SK-N-SH treated with all-trans-retinoic acid at 6 μM for 48 hours (cell line): ENCODE data around the gene NGEF.

Experiments
- ARNTL ChIP-seq: fragments of 450-650 bp; formaldehyde crosslinking; IDR thresholded peaks from 2 replicates; pipeline ENCODE4 v1.5.0; 2020; ENCODE audit warnings: low read depth, mild to moderate bottlenecking, moderate library complexity, borderline replicate concordance
- BACH2 ChIP-seq: fragments of 250-450 bp; sonication (Bioruptor Pico); IDR thresholded peaks from 2 replicates; pipeline ENCODE4 v1.9.0; 2021; ENCODE audit warnings: mild to moderate bottlenecking, borderline replicate concordance
- CSDC2 ChIP-seq: fragments of 250-450 bp; sonication (Bioruptor Pico); IDR thresholded peaks from 2 replicates; pipeline ENCODE4 v1.5.0; 2020; ENCODE audit warnings: mild to moderate bottlenecking, moderate library complexity
- ESRRG ChIP-seq: fragments of 250-450 bp; sonication (Bioruptor Pico); IDR thresholded peaks from 2 replicates; pipeline ENCODE4 v1.6.1; 2021; ENCODE audit warnings: mild to moderate bottlenecking
- OSR1 ChIP-seq: fragments of 250-450 bp; sonication (Bioruptor Pico); IDR thresholded peaks from 2 replicates; pipeline ENCODE4 v1.8.0; 2022; ENCODE audit warnings: moderate library complexity, mild to moderate bottlenecking, inconsistent platforms
- POU6F1 ChIP-seq: fragments of 250-450 bp; sonication (Bioruptor Pico); IDR thresholded peaks from 2 replicates; pipeline ENCODE4 v1.8.0; 2021; ENCODE audit warnings: low read depth, mild to moderate bottlenecking, moderate library complexity, borderline replicate concordance
- PPARA ChIP-seq: fragments of 250-450 bp; sonication (Bioruptor Pico); IDR thresholded peaks from 2 replicates; pipeline ENCODE4 v1.5.0; 2020; ENCODE audit warnings: mild to moderate bottlenecking, borderline replicate concordance
- TCF4 ChIP-seq: fragments of 250-450 bp; sonication (Bioruptor Pico); IDR thresholded peaks from 2 replicates; pipeline ENCODE4 v1.8.0; 2021; ENCODE audit warnings: mild to moderate bottlenecking, moderate library complexity, borderline replicate concordance
- ZC3H10 ChIP-seq: fragments of 250-450 bp; sonication (Bioruptor Pico); IDR thresholded peaks from 2 replicates; pipeline ENCODE4 v1.5.1; 2021; ENCODE audit warnings: mild to moderate bottlenecking, moderate library complexity
- ZFP3 ChIP-seq: fragments of 250-450 bp; sonication (Bioruptor Pico); IDR thresholded peaks from 2 replicates; pipeline ENCODE4 v1.5.0; 2020; ENCODE audit warnings: mild to moderate bottlenecking, moderate library complexity
- ZFP30 ChIP-seq: fragments of 450-650 bp; formaldehyde crosslinking; IDR thresholded peaks from 2 replicates; pipeline ENCODE4 v1.5.0; 2022; ENCODE audit warnings: mild to moderate bottlenecking, moderate library complexity
- ZNF70 ChIP-seq: fragments of 450-650 bp; formaldehyde crosslinking; IDR thresholded peaks from 2 replicates; pipeline ENCODE4 v1.5.0; 2020; ENCODE audit warnings: mild to moderate bottlenecking, moderate library complexity
- TF ChIP-seq, protein P1 (sequence below): fragments of 250-450 bp; sonication (Bioruptor Pico); IDR thresholded peaks from 2 replicates; pipeline ENCODE4 v1.8.0; 2020; ENCODE audit warnings: mild to moderate bottlenecking, moderate library complexity, borderline replicate concordance

DNA sequence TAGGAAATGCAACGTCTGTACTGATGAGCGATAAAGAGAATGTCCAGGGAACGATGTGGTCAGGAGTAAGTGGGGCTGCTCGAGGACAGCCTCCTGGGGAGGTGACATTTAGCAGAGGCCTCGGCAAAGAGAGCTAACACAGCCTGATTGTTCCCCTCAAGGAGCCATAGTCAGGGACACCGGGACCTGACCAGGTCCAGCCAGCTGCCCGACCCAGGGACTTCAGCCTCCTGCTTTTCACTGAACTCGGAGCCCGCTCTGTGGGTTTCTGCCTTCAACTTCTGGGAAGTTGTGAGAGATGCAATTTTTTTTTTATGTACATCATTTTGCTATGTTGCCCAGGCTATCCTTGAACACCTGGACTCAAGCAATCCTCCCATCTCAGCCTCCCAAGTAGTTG is 29.5 kb upstream of the NGEF start:
- TF ChIP-seq ARNTL (CRISPR knock-in tag) (no peak), ZFP30 (CRISPR knock-in tag) (no peak), TCF4 (CRISPR knock-in tag) (no peak), ZFP3 (no peak), ESRRG (CRISPR knock-in tag) (no peak), OSR1 (CRISPR knock-in tag) (no peak), PPARA (no peak), ZC3H10 (CRISPR knock-in tag) (no peak), ZNF70 (no peak), CSDC2 (no peak), POU6F1 (CRISPR knock-in tag) (no peak), BACH2 (CRISPR knock-in tag) (no peak)
- TF ChIP-seq, protein P1, sequence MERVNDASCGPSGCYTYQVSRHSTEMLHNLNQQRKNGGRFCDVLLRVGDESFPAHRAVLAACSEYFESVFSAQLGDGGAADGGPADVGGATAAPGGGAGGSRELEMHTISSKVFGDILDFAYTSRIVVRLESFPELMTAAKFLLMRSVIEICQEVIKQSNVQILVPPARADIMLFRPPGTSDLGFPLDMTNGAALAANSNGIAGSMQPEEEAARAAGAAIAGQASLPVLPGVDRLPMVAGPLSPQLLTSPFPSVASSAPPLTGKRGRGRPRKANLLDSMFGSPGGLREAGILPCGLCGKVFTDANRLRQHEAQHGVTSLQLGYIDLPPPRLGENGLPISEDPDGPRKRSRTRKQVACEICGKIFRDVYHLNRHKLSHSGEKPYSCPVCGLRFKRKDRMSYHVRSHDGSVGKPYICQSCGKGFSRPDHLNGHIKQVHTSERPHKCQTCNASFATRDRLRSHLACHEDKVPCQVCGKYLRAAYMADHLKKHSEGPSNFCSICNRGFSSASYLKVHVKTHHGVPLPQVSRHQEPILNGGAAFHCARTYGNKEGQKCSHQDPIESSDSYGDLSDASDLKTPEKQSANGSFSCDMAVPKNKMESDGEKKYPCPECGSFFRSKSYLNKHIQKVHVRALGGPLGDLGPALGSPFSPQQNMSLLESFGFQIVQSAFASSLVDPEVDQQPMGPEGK (CRISPR knock-in tag), result no peak
